Measurements from ENCODE around the gene DCAF10. TPM values are rescaled to one million over a fixed set of nuclear protein-coding genes. Genes with fewer than 3 reads are reported as not detected.

The DCAF10 gene
- total and polyA plus RNA-seq, 2 of the 13 experiments (the other 11 are each of a cell fraction or from before 2014, with no cell fraction given): 9.2 to 20.3 TPM

- TF ChIP-seq SMARCC2 (IDR thresholded peaks at IDR 0.05): no peak
- no peak for TF ChIP-seq SP1 (IDR thresholded peaks at IDR 0.05)
- peak; percentile 73; the same call in 1 of the 2 replicates for TF ChIP-seq SP1 (CRISPR knock-in tag; IDR thresholded peaks at IDR 0.05)
- peak; percentile 83 for TF ChIP-seq ZNF883 (CRISPR knock-in tag; IDR thresholded peaks at IDR 0.05; ENCODE audit: not compliant biosample characterization)
- TF ChIP-seq BCL6 (CRISPR knock-in tag; IDR thresholded peaks at IDR 0.05): peak; percentile 77
- TF ChIP-seq ARID2 (CRISPR knock-in tag; IDR thresholded peaks at IDR 0.05; ENCODE audit: borderline replicate concordance): peak; percentile 97
- TF ChIP-seq ZNF136 (CRISPR knock-in tag; IDR thresholded peaks at IDR 0.05; ENCODE audit: low read depth): 0 out of 2 replicates have a peak, but pooled peaks have one; percentile 32
- peak; percentile 62 for TF ChIP-seq RBM22 (optimal IDR thresholded peaks at IDR 0.05; ENCODE audit: low read length)
- peak; percentile 75; the same call in 1 of the 2 replicates for TF ChIP-seq RAD21 (CRISPR knock-in tag; IDR thresholded peaks at IDR 0.05)
- peak; percentile 98 for TF ChIP-seq PHF21A (CRISPR knock-in tag; IDR thresholded peaks at IDR 0.05)
- TF ChIP-seq FOXK1 (CRISPR knock-in tag; IDR thresholded peaks at IDR 0.05; ENCODE audit: borderline replicate concordance, low read depth): peak; percentile 77; the same call in 1 of the 2 replicates
- TF ChIP-seq MBD4 (IDR thresholded peaks at IDR 0.05; ENCODE audit: borderline replicate concordance, low read length): no peak
- TF ChIP-seq PRPF4 (IDR thresholded peaks at IDR 0.05; ENCODE audit: low read depth, low read length, poor library complexity, severe bottlenecking): no peak
- peak; percentile 83; the same call in 1 of the 2 replicates for TF ChIP-seq ZNF720 (CRISPR knock-in tag; IDR thresholded peaks at IDR 0.05)
- TF ChIP-seq NFATC3 (CRISPR knock-in tag; IDR thresholded peaks at IDR 0.05): 0 out of 2 replicates have a peak, but pooled peaks have one; percentile 79
- 0 out of 2 replicates have a peak, but pooled peaks have one; percentile 39 for TF ChIP-seq ZNF83 (CRISPR knock-in tag; IDR thresholded peaks at IDR 0.05; ENCODE audit: borderline replicate concordance)
- peak; percentile 90 for TF ChIP-seq POGZ (CRISPR knock-in tag; IDR thresholded peaks at IDR 0.05)
- TF ChIP-seq NPAS2 (CRISPR knock-in tag; IDR thresholded peaks at IDR 0.05; ENCODE audit: borderline replicate concordance): no peak
- TF ChIP-seq TCF7 (IDR thresholded peaks at IDR 0.05; ENCODE audit: low read depth): no peak
- peak; percentile 96; the same call in 1 of the 2 replicates for TF ChIP-seq SMYD3 (CRISPR knock-in tag; IDR thresholded peaks at IDR 0.05)
- TF ChIP-seq ADNP (CRISPR knock-in tag; IDR thresholded peaks at IDR 0.05): no peak
- TF ChIP-seq, protein P1, sequence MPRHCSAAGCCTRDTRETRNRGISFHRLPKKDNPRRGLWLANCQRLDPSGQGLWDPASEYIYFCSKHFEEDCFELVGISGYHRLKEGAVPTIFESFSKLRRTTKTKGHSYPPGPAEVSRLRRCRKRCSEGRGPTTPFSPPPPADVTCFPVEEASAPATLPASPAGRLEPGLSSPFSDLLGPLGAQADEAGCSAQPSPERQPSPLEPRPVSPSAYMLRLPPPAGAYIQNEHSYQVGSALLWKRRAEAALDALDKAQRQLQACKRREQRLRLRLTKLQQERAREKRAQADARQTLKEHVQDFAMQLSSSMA (CRISPR knock-in tag; IDR thresholded peaks at IDR 0.05): peak; percentile 93; the same call in 1 of the 2 replicates
- TF ChIP-seq ZNF879 (CRISPR knock-in tag; IDR thresholded peaks at IDR 0.05): peak; percentile 77; the same call in 1 of the 2 replicates
- TF ChIP-seq KAT2B (IDR thresholded peaks at IDR 0.05; ENCODE audit: borderline replicate concordance, low read depth, low read length): no peak
- peak; percentile 52 for TF ChIP-seq ZNF451 (CRISPR knock-in tag; IDR thresholded peaks at IDR 0.05)
- no peak; the same call in 1 of the 2 replicates for TF ChIP-seq ETV6 (CRISPR knock-in tag; conservative IDR thresholded peaks at IDR 0.05)
- TF ChIP-seq, protein P2, sequence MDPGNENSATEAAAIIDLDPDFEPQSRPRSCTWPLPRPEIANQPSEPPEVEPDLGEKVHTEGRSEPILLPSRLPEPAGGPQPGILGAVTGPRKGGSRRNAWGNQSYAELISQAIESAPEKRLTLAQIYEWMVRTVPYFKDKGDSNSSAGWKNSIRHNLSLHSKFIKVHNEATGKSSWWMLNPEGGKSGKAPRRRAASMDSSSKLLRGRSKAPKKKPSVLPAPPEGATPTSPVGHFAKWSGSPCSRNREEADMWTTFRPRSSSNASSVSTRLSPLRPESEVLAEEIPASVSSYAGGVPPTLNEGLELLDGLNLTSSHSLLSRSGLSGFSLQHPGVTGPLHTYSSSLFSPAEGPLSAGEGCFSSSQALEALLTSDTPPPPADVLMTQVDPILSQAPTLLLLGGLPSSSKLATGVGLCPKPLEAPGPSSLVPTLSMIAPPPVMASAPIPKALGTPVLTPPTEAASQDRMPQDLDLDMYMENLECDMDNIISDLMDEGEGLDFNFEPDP (CRISPR knock-in tag; conservative IDR thresholded peaks at IDR 0.05): no peak
- no peak for TF ChIP-seq GPBP1L1 (CRISPR knock-in tag; IDR thresholded peaks at IDR 0.05)
- no peak for TF ChIP-seq HMG20A (CRISPR knock-in tag; IDR thresholded peaks at IDR 0.05; ENCODE audit: borderline replicate concordance)
These were observed 103.2 kb downstream of the DCAF10 start, which contains the start of gene SLC25A51 (continued) for GRCh38 chr9:37903647-37904444.

Measured in HepG2 (cell line).